Measurements from ENCODE around the gene ADCY9.
"Not testable (repeated sequence)": the region's sequence is repeated elsewhere in the genome, so short reads cannot be mapped to it uniquely, and the experiment has no call there.

The ADCY9 gene

GRCh38 chr16:4116325-4117249, at the start of gene ADCY9:
Gene ADCY9, minus strand, starts transcription at chr16:4116442. Its CDS starts 1,000 bp downstream, at chr16:4115442.
- DNase-seq (ENCODE audit: extremely low read depth in 1 of 2, low read depth in 1 of 2): peak; percentile 30 to 63

GRCh38 chr16:4160658-4161430, 44.6 kb upstream of the ADCY9 start:
- no peak for DNase-seq (ENCODE audit: extremely low read depth in 1 of 2, low read depth in 1 of 2)

GRCh38 chr16:4159726-4160125, 43.5 kb upstream of the ADCY9 start:
- no peak for DNase-seq (ENCODE audit: extremely low read depth in 1 of 2, low read depth in 1 of 2)

GRCh38 chr16:4158143-4159093, 42.2 kb upstream of the ADCY9 start:
- DNase-seq (ENCODE audit: extremely low read depth in 1 of 2, low read depth in 1 of 2): no peak

- no peak for DNase-seq (ENCODE audit: extremely low read depth in 1 of 2, low read depth in 1 of 2)
Observed at GRCh38 chr16:4157376-4157825, 41.2 kb upstream of the ADCY9 start.

GRCh38 chr16:4156503-4156902, 40.3 kb upstream of the ADCY9 start:
- not testable (repeated sequence) for DNase-seq (ENCODE audit: extremely low read depth in 1 of 2, low read depth in 1 of 2)

- DNase-seq (ENCODE audit: extremely low read depth in 1 of 2, low read depth in 1 of 2): not testable (repeated sequence)
Observed at GRCh38 chr16:4153364-4153763, 37.1 kb upstream of the ADCY9 start.

GRCh38 chr16:4152267-4152666, 36.0 kb upstream of the ADCY9 start:
- no peak for DNase-seq (ENCODE audit: extremely low read depth in 1 of 2, low read depth in 1 of 2)

- DNase-seq (ENCODE audit: extremely low read depth in 1 of 2, low read depth in 1 of 2): no peak
Observed at GRCh38 chr16:4147236-4147635, 31.0 kb upstream of the ADCY9 start.

- DNase-seq (ENCODE audit: extremely low read depth in 1 of 2, low read depth in 1 of 2): peak in 1 of 2 donors; percentile 11
Observed at GRCh38 chr16:4142268-4142667, 26.0 kb upstream of the ADCY9 start.

- no peak for DNase-seq (ENCODE audit: extremely low read depth in 1 of 2, low read depth in 1 of 2)
Observed at GRCh38 chr16:4141604-4142003, 25.4 kb upstream of the ADCY9 start.

GRCh38 chr16:4140652-4141051, 24.4 kb upstream of the ADCY9 start:
- DNase-seq (ENCODE audit: extremely low read depth in 1 of 2, low read depth in 1 of 2): no peak

- DNase-seq (ENCODE audit: extremely low read depth in 1 of 2, low read depth in 1 of 2): no peak
Observed at GRCh38 chr16:4139968-4140367, 23.7 kb upstream of the ADCY9 start.

- no peak for DNase-seq (ENCODE audit: extremely low read depth in 1 of 2, low read depth in 1 of 2)
Observed at GRCh38 chr16:4138713-4139112, 22.5 kb upstream of the ADCY9 start.

- DNase-seq (ENCODE audit: extremely low read depth in 1 of 2, low read depth in 1 of 2): no peak
Observed at GRCh38 chr16:4137438-4137837, 21.2 kb upstream of the ADCY9 start.

GRCh38 chr16:4136229-4136813, 20.1 kb upstream of the ADCY9 start:
- DNase-seq (ENCODE audit: extremely low read depth in 1 of 2, low read depth in 1 of 2): no peak

- no peak for DNase-seq (ENCODE audit: extremely low read depth in 1 of 2, low read depth in 1 of 2)
Observed at GRCh38 chr16:4135537-4135936, 19.3 kb upstream of the ADCY9 start.

GRCh38 chr16:4133897-4134372, 17.7 kb upstream of the ADCY9 start:
- DNase-seq (ENCODE audit: extremely low read depth in 1 of 2, low read depth in 1 of 2): no peak

GRCh38 chr16:4131621-4132020, 15.4 kb upstream of the ADCY9 start:
- no peak for DNase-seq (ENCODE audit: extremely low read depth in 1 of 2, low read depth in 1 of 2)
